ENCODE results near the gene TSGA10IP. TPM values are rescaled to one million over a fixed set of nuclear protein-coding genes. Genes with fewer than 3 reads are reported as not detected.

TSGA10IP gene
- total and polyA plus RNA-seq, 12 donors: 0.01 TPM; not detected in 11

- H3K4me3 ChIP-seq: no peak overlapping the region
- ATAC-seq: peak in 1 of 8 donors; percentile 18
- H3K27ac ChIP-seq: peak overlapping the region in 1 of 10 donors; percentile 73
- peaks cover 0 to 8% (median 5%) of the 10 kb centered on the region in 9 donors for H3K4me1 ChIP-seq
- WGBS, 2 donors: 84 to 86% methylated on average over 15 of the region's 15 CpGs
- no peak for DNase-seq
- TF ChIP-seq, protein P1, sequence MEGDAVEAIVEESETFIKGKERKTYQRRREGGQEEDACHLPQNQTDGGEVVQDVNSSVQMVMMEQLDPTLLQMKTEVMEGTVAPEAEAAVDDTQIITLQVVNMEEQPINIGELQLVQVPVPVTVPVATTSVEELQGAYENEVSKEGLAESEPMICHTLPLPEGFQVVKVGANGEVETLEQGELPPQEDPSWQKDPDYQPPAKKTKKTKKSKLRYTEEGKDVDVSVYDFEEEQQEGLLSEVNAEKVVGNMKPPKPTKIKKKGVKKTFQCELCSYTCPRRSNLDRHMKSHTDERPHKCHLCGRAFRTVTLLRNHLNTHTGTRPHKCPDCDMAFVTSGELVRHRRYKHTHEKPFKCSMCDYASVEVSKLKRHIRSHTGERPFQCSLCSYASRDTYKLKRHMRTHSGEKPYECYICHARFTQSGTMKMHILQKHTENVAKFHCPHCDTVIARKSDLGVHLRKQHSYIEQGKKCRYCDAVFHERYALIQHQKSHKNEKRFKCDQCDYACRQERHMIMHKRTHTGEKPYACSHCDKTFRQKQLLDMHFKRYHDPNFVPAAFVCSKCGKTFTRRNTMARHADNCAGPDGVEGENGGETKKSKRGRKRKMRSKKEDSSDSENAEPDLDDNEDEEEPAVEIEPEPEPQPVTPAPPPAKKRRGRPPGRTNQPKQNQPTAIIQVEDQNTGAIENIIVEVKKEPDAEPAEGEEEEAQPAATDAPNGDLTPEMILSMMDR (IDR thresholded peaks at IDR 0.05): no peak
- H3K9me3 ChIP-seq: no peaks in the 10 kb centered on the region
- intact Hi-C loops (cut with DNase I): no loop called here
- H3K27me3 ChIP-seq: no peaks in the 10 kb centered on the region
- peaks cover 9 to 91% (median 57%) of the 10 kb centered on the region in 9 donors for H3K36me3 ChIP-seq
These were observed 23.6 kb downstream of the TSGA10IP start for GRCh38 chr11:65968600-65969482.

DNA sequence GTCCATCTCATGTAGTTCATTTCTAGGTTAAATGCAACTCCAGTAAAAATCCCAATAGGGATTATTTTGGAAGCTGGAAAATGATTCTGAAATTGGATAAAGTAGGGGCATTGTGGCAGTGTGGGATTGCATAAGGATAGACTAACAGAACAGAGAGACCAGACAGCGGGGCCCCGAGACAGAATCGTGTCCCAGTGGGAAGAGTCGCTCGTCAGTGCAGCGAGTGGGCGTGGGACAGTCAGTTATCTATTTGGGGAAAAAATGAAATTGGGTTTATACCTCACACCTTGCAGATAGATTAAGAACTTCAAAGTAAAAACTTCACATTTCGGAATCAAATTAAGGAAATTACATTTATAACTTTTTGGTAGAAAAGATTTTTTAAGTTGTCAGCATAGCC lies 26.8 kb downstream of the TSGA10IP start:
- H3K27ac ChIP-seq: no peak overlapping the region
- no peaks in the 10 kb centered on the region for H3K27me3 ChIP-seq
- no peak overlapping the region for H3K4me3 ChIP-seq
- TF ChIP-seq, protein P1 (IDR thresholded peaks at IDR 0.05): no peak
- peaks cover 4 to 86% (median 34%) of the 10 kb centered on the region in 9 donors for H3K36me3 ChIP-seq
- 94 to 95% methylated on average over 8 of the region's 8 CpGs for WGBS, 2 donors
- H3K9me3 ChIP-seq: no peaks in the 10 kb centered on the region
- intact Hi-C loops (cut with DNase I): no loop called here
- peaks cover 0 to 4% (median 0%) of the 10 kb centered on the region in 9 donors for H3K4me1 ChIP-seq
- DNase-seq (no peak), ATAC-seq (no peak)

DNA sequence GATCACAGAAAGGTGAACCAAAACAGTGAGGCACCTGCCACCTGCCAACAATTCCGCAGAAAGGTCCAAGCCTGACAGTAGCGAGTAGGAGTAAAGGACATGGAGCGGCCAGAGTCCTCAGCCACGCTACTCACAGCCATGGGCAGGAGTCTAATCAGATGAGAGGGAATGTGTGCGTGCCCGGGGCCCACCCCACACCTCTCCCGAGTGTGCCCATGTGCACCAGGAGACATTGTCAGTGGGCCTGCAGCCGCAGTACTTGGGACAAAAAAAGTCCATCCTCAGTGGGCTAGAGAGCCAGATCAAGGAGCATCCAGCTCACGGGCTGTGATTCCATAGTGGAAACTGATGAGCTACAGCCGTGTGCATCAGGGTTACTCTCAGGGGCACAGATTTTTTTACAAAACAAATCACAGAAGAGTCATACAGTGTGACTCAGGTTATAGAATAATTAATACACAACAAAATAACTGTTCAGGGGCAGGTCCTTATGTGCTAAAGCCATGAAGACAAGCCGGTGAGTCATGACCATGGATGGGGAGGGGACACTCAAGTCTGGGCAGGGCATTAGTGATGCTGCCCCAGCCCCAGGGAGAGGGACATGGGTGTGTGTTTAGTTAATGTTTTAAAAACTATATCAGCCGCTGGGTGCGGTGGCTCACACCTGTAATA lies 28.3 kb downstream of the TSGA10IP start:
- Histone ChIP-seq H3K27me3 (no peaks in the 10 kb centered on the region), H3K9me3 (no peaks in the 10 kb centered on the region), H3K4me3 (no peak overlapping the region), H3K4me1 (peaks cover 0 to 2% (median 0%) of the 10 kb centered on the region in 9 donors), H3K36me3 (peaks cover 0 to 86% (median 35%) of the 10 kb centered on the region in 9 donors), H3K27ac (no peak overlapping the region)
- TF ChIP-seq, protein P1 (IDR thresholded peaks at IDR 0.05): no peak
- ATAC-seq (no peak), DNase-seq (no peak)
- 93 to 94% methylated on average over 13 of the region's 13 CpGs for WGBS, 2 donors
- intact Hi-C loops (cut with DNase I): no loop called here

- no peak for DNase-seq
- H3K9me3 ChIP-seq: no peaks in the 10 kb centered on the region
- WGBS, 2 donors: 91 to 93% methylated on average over 9 of the region's 9 CpGs
These were observed 30.5 kb downstream of the TSGA10IP start for GRCh38 chr11:65975771-65976170.

More at GRCh38 chr11:65975771-65976170, 30.5 kb downstream of the TSGA10IP start:
- no peaks in the 10 kb centered on the region for H3K4me1 ChIP-seq
- peaks cover 0 to 82% (median 31%) of the 10 kb centered on the region in 9 donors for H3K36me3 ChIP-seq
- intact Hi-C loops (cut with DNase I): no loop called here
- no peak overlapping the region for H3K4me3 ChIP-seq
- TF ChIP-seq, protein P1 (IDR thresholded peaks at IDR 0.05): no peak
- no peak overlapping the region for H3K27ac ChIP-seq
- no peak for ATAC-seq
- no peaks in the 10 kb centered on the region for H3K27me3 ChIP-seq
